GM13976 (cell line): Measurements from ENCODE around the gene MRPL39.

Source experiments
- DNase-seq: peaks from one replicate; pipeline ENCODE4 v3.0.0; 2012; ENCODE audit warnings: low spot score
- CTCF ChIP-seq: IDR thresholded peaks from 2 replicates; pipeline ENCODE4 v1.5.1; 2012; ENCODE audit warnings: borderline replicate concordance, mild to moderate bottlenecking; ENCODE audit not compliant: insufficient read depth; ENCODE audit errors: extremely low read depth, missing control alignments, control extremely low read depth
- in situ Hi-C: fragments of 300-500 bp; cut with MboI; formaldehyde crosslinking; loops from one replicate; pipeline ENCODE4 v1.12.0; 2022; ENCODE audit warnings: low sequenced_read_pairs, mixed read lengths, inconsistent platforms; ENCODE audit not compliant: unreplicated experiment

The MRPL39 gene

GRCh38 chr21:25539606-25540005 lies 67.7 kb downstream of the MRPL39 start:
- TF ChIP-seq CTCF: no peak
- DNase-seq: no peak
- in situ Hi-C loops: no loop called here

GRCh38 chr21:25537174-25537573 lies 70.1 kb downstream of the MRPL39 start:
- no peak for DNase-seq
- no peak for TF ChIP-seq CTCF
- in situ Hi-C loops: no loop called here

- DNase-seq: no peak
- no peak for TF ChIP-seq CTCF
- in situ Hi-C loops: no loop called here
Observed at GRCh38 chr21:25536752-25537151, 70.5 kb downstream of the MRPL39 start.

GRCh38 chr21:25535849-25536248 lies 71.4 kb downstream of the MRPL39 start:
- TF ChIP-seq CTCF: no peak
- DNase-seq: no peak
- in situ Hi-C loops: no loop called here
